HepG2 (cell line): Measurements from ENCODE around the gene DHX16. TPM values are rescaled to one million over a fixed set of nuclear protein-coding genes. Genes with fewer than 3 reads are reported as not detected.

Experiments used
- CCAR2 ChIP-seq: fragments of 200-400 bp; formaldehyde crosslinking; optimal IDR thresholded peaks from 2 replicates; pipeline ENCODE3; 2018; ENCODE audit warnings: low read depth, mild to moderate bottlenecking, low read length, moderate library complexity
- DMAP1 ChIP-seq: IDR thresholded peaks from 2 replicates; pipeline ENCODE4 v1.6.1; 2016
- ELF1 ChIP-seq: sonication (generic); formaldehyde crosslinking; IDR thresholded peaks from 2 replicates; pipeline ENCODE4 v1.4.0; 2020; ENCODE audit warnings: missing genetic modification reagents
- FIP1L1 ChIP-seq: fragments of 200-400 bp; formaldehyde crosslinking; IDR thresholded peaks from 2 replicates; pipeline ENCODE4 v1.6.1; 2018; ENCODE audit warnings: low read depth, mild to moderate bottlenecking, low read length, moderate library complexity, borderline replicate concordance; ENCODE audit not compliant: insufficient read depth
- HMG20A ChIP-seq: IDR thresholded peaks from 2 replicates; pipeline ENCODE4 v1.6.1; 2016; ENCODE audit warnings: borderline replicate concordance
- RFX1 ChIP-seq: fragments of 450-650 bp; IDR thresholded peaks from 2 replicates; pipeline ENCODE4 v1.6.1; 2017
- SAFB2 ChIP-seq: sonication (generic); formaldehyde crosslinking; IDR thresholded peaks from 2 replicates; pipeline ENCODE4 v1.5.1; 2020; ENCODE audit warnings: missing genetic modification reagents, low read depth, mild to moderate bottlenecking, borderline replicate concordance
- SRSF9 ChIP-seq: fragments of 200-400 bp; formaldehyde crosslinking; IDR thresholded peaks from 2 replicates; pipeline ENCODE4 v1.6.1; 2018; ENCODE audit warnings: borderline replicate concordance, mild to moderate bottlenecking, low read depth, low read length; ENCODE audit not compliant: insufficient read depth, poor library complexity, severe bottlenecking
- TMF1 ChIP-seq: sonication (generic); formaldehyde crosslinking; IDR thresholded peaks from 2 replicates; pipeline ENCODE4 v1.8.1; 2022; ENCODE audit warnings: low read depth, missing genetic modification reagents
- TOPORS ChIP-seq: sonication (generic); formaldehyde crosslinking; IDR thresholded peaks from 2 replicates; pipeline ENCODE4 v1.8.0; 2023; ENCODE audit warnings: mild to moderate bottlenecking, missing genetic modification reagents
- YY1 ChIP-seq: IDR thresholded peaks from 2 replicates; pipeline ENCODE4 v1.6.1; 2011; ENCODE audit warnings: low read length, low read depth, moderate library complexity, mild to moderate bottlenecking; ENCODE audit not compliant: insufficient read depth, insufficient replicate concordance
- ZEB1 ChIP-seq: IDR thresholded peaks from 2 replicates; pipeline ENCODE4 v1.6.1; 2012; ENCODE audit warnings: mild to moderate bottlenecking, low read depth, inconsistent platforms; ENCODE audit not compliant: insufficient replicate concordance
- ZFYVE20 ChIP-seq: sonication (generic); formaldehyde crosslinking; IDR thresholded peaks from 2 replicates; pipeline ENCODE4 v1.8.0; 2023; ENCODE audit warnings: low read depth, mild to moderate bottlenecking, moderate library complexity, missing genetic modification reagents, borderline replicate concordance
- ZNF224 ChIP-seq: sonication (generic); formaldehyde crosslinking; IDR thresholded peaks from 2 replicates; pipeline ENCODE4 v1.5.0; 2020; ENCODE audit warnings: mild to moderate bottlenecking, missing genetic modification reagents
- ZNF225 ChIP-seq: sonication (generic); formaldehyde crosslinking; IDR thresholded peaks from 2 replicates; pipeline ENCODE4 v1.4.0; 2020; ENCODE audit warnings: mild to moderate bottlenecking, missing genetic modification reagents
- ZNF333 ChIP-seq: sonication (generic); formaldehyde crosslinking; IDR thresholded peaks from 2 replicates; pipeline ENCODE4 v1.4.0; 2020; ENCODE audit warnings: mild to moderate bottlenecking, missing genetic modification reagents, borderline replicate concordance
- ZNF337 ChIP-seq: sonication (generic); formaldehyde crosslinking; IDR thresholded peaks from 2 replicates; pipeline ENCODE4 v1.5.1; 2020; ENCODE audit warnings: missing genetic modification reagents, low read depth, mild to moderate bottlenecking, borderline replicate concordance
- ZNF383 ChIP-seq: sonication (generic); formaldehyde crosslinking; IDR thresholded peaks from 2 replicates; pipeline ENCODE4 v1.4.0; 2020; ENCODE audit warnings: missing genetic modification reagents, mild to moderate bottlenecking, borderline replicate concordance
- ZNF83 ChIP-seq: sonication (generic); formaldehyde crosslinking; IDR thresholded peaks from 2 replicates; pipeline ENCODE4 v1.4.0; 2020; ENCODE audit warnings: missing genetic modification reagents, mild to moderate bottlenecking, borderline replicate concordance
- ZSCAN21 ChIP-seq: sonication (generic); formaldehyde crosslinking; IDR thresholded peaks from 2 replicates; pipeline ENCODE4 v1.8.0; 2022; ENCODE audit warnings: mild to moderate bottlenecking, missing genetic modification reagents, moderate library complexity, borderline replicate concordance
- polyA plus RNA-seq, 8 experiments: library from polyadenylated mRNA; depleted of rRNA in 3 of 8; stranded (reverse) in 7 of 8; unstranded in 1 of 8; fragments of >200 nt; fragmentation: Illumina TruSeq in 4 of 8; extraction: Trizol in 4 of 8; gene quantifications; 2 replicates each; pipeline versions ENCODE4 v1.2.1 to v1.2.3, GENCODE V29; 2011 to 2016; ENCODE audit warnings: low read depth in 4 of 8, missing spikeins in 1 of 8, mixed read lengths in 1 of 8; ENCODE audit not compliant: insufficient read depth in 1 of 8
- total RNA-seq, 5 experiments: library from RNA; depleted of rRNA; stranded (reverse); fragments of >200 nt; fragmentation: Illumina TruSeq; extraction: Trizol; gene quantifications; 2 replicates each; pipeline ENCODE4 v1.2.3, GENCODE V29; 2016; ENCODE audit warnings: low read depth in 1 of 5
- TF ChIP-seq, protein P1 (sequence below): sonication (generic); formaldehyde crosslinking; IDR thresholded peaks from 2 replicates; pipeline ENCODE4 v1.4.0; 2020; ENCODE audit warnings: missing genetic modification reagents
- TF ChIP-seq, protein P2 (sequence below): sonication (generic); formaldehyde crosslinking; IDR thresholded peaks from 2 replicates; pipeline ENCODE4 v1.8.0; 2022; ENCODE audit warnings: mild to moderate bottlenecking, missing genetic modification reagents; ENCODE audit not compliant: insufficient replicate concordance
- TF ChIP-seq, protein P3 (sequence below): sonication (generic); formaldehyde crosslinking; conservative IDR thresholded peaks from 2 replicates; pipeline ENCODE4 v1.8.1; 2023; ENCODE audit warnings: missing genetic modification reagents
- TF ChIP-seq, protein P4 (sequence below): sonication (generic); formaldehyde crosslinking; IDR thresholded peaks from 2 replicates; pipeline ENCODE4 v1.5.1; 2020; ENCODE audit warnings: missing genetic modification reagents, mild to moderate bottlenecking, borderline replicate concordance

Gene DHX16
- total and polyA plus RNA-seq, 2 of the 13 experiments (the other 11 are each of a cell fraction or from before 2014, with no cell fraction given): 57.0 to 58.5 TPM

DNA sequence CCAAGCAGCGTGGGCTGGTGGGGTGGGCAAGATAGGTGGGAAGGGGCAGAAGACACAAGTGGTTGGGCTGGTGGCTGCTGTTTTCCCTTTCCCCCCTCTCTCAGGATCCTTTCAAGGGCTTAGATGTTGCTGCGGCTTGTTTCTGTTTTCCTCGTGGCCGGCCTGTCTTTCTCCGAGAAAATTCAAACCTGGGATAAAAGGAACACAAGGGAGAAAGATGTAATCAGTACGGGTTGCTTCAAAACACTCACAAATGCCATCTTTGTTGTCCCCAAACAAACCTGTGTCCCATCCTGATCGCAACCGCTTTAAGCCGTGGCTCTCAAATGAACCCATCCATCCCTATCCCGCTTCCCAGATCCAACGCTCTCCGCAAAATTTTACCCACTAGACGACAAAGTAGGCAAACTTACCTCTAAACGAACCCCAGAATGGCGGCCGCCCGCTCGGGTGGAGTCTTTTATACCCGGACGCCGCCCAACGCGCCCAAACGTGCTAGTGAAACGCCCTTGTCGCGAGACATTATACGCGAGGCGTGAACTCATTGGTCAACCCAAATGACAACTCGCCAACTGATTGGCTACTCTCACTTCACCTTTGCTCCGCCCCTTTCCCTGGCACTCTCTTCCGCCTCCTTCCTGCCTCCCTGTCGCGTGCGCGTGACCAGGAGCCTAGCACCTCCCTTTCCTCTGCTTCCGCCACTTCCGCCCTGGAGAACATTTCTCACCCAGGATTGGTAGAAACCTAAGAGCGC lies 55.8 kb downstream of the DHX16 start, which contains the start of gene PPP1R10 (continued):
- TF ChIP-seq ZNF337 (CRISPR knock-in tag) (no peak; the same call in 1 of the 2 replicates), ZEB1 (peak; percentile 18), ZNF333 (no peak), RFX1 (no peak), ZFYVE20 (no peak), DMAP1 (CRISPR knock-in tag) (no peak), ZSCAN21 (CRISPR knock-in tag) (peak; percentile 72; the same call in 1 of the 2 replicates), ELF1 (CRISPR knock-in tag) (peak; percentile 98), TOPORS (CRISPR knock-in tag) (peak; percentile 81; the same call in 1 of the 2 replicates), FIP1L1 (no peak; the same call in 1 of the 2 replicates), CCAR2 (no peak), ZNF83 (CRISPR knock-in tag) (0 out of 2 replicates have a peak, but pooled peaks have one; percentile 87), ZNF225 (CRISPR knock-in tag) (no peak), ZNF224 (peak; percentile 52; the same call in 1 of the 2 replicates), SRSF9 (no peak), ZNF383 (CRISPR knock-in tag) (no peak), YY1 (peak; percentile 98), TMF1 (CRISPR knock-in tag) (peak; percentile 84; the same call in 1 of the 2 replicates), HMG20A (CRISPR knock-in tag) (no peak), SAFB2 (CRISPR knock-in tag) (0 out of 2 replicates have a peak, but pooled peaks have one; percentile 83)
- TF ChIP-seq, protein P1, sequence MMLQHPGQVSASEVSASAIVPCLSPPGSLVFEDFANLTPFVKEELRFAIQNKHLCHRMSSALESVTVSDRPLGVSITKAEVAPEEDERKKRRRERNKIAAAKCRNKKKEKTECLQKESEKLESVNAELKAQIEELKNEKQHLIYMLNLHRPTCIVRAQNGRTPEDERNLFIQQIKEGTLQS (CRISPR knock-in tag): peak; percentile 29; the same call in 1 of the 2 replicates
- TF ChIP-seq, protein P2, sequence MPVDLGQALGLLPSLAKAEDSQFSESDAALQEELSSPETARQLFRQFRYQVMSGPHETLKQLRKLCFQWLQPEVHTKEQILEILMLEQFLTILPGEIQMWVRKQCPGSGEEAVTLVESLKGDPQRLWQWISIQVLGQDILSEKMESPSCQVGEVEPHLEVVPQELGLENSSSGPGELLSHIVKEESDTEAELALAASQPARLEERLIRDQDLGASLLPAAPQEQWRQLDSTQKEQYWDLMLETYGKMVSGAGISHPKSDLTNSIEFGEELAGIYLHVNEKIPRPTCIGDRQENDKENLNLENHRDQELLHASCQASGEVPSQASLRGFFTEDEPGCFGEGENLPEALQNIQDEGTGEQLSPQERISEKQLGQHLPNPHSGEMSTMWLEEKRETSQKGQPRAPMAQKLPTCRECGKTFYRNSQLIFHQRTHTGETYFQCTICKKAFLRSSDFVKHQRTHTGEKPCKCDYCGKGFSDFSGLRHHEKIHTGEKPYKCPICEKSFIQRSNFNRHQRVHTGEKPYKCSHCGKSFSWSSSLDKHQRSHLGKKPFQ: no peak
- TF ChIP-seq, protein P3, sequence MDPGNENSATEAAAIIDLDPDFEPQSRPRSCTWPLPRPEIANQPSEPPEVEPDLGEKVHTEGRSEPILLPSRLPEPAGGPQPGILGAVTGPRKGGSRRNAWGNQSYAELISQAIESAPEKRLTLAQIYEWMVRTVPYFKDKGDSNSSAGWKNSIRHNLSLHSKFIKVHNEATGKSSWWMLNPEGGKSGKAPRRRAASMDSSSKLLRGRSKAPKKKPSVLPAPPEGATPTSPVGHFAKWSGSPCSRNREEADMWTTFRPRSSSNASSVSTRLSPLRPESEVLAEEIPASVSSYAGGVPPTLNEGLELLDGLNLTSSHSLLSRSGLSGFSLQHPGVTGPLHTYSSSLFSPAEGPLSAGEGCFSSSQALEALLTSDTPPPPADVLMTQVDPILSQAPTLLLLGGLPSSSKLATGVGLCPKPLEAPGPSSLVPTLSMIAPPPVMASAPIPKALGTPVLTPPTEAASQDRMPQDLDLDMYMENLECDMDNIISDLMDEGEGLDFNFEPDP (CRISPR knock-in tag): no peak
- TF ChIP-seq, protein P4, sequence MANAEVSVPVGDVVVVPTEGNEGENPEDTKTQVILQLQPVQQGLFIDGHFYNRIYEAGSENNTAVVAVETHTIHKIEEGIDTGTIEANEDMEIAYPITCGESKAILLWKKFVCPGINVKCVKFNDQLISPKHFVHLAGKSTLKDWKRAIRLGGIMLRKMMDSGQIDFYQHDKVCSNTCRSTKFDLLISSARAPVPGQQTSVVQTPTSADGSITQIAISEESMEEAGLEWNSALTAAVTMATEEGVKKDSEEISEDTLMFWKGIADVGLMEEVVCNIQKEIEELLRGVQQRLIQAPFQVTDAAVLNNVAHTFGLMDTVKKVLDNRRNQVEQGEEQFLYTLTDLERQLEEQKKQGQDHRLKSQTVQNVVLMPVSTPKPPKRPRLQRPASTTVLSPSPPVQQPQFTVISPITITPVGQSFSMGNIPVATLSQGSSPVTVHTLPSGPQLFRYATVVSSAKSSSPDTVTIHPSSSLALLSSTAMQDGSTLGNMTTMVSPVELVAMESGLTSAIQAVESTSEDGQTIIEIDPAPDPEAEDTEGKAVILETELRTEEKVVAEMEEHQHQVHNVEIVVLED (CRISPR knock-in tag): peak; percentile 97
